Superior temporal gyrus (tissue), 1 donor: ENCODE data around the gene TSPAN4.

Experiments
- DNase-seq: peaks from one replicate; pipeline ENCODE4 v3.0.0-alpha.2; 2016; ENCODE audit errors: extremely low spot score

The TSPAN4 gene

GRCh38 chr11:887589-887988 lies 44.9 kb downstream of the TSPAN4 start:
- no peak for DNase-seq

GRCh38 chr11:888310-889212 lies 45.9 kb downstream of the TSPAN4 start:
- no peak for DNase-seq

- DNase-seq: no peak
These were observed 46.6 kb downstream of the TSPAN4 start for GRCh38 chr11:889257-889656.

- DNase-seq: no peak
These were observed 47.2 kb downstream of the TSPAN4 start for GRCh38 chr11:889687-890475.

GRCh38 chr11:890794-891540 lies 48.3 kb downstream of the TSPAN4 start:
- peak; percentile 7 for DNase-seq

GRCh38 chr11:893008-893654 lies 50.5 kb downstream of the TSPAN4 start:
- DNase-seq: no peak

GRCh38 chr11:894575-895201 lies 52.0 kb downstream of the TSPAN4 start:
- DNase-seq: no peak

- DNase-seq: no peak
These were observed 52.9 kb downstream of the TSPAN4 start for GRCh38 chr11:895331-896110.

GRCh38 chr11:897253-898142 lies 54.8 kb downstream of the TSPAN4 start:
- DNase-seq: no peak

GRCh38 chr11:898143-898511 lies 55.5 kb downstream of the TSPAN4 start:
- no peak for DNase-seq

GRCh38 chr11:898540-899190 lies 56.0 kb downstream of the TSPAN4 start:
- DNase-seq: no peak

GRCh38 chr11:899724-900123 lies 57.1 kb downstream of the TSPAN4 start:
- DNase-seq: no peak

- no peak for DNase-seq
These were observed 57.9 kb downstream of the TSPAN4 start for GRCh38 chr11:900545-900944.

GRCh38 chr11:901452-902061 lies 58.9 kb downstream of the TSPAN4 start:
- no peak for DNase-seq

GRCh38 chr11:904380-904779 lies 61.7 kb downstream of the TSPAN4 start:
- no peak for DNase-seq

- no peak for DNase-seq
These were observed 63.3 kb downstream of the TSPAN4 start for GRCh38 chr11:905952-906351.

GRCh38 chr11:907668-908067 lies 65.0 kb downstream of the TSPAN4 start:
- no peak for DNase-seq

- no peak for DNase-seq
These were observed 65.6 kb downstream of the TSPAN4 start for GRCh38 chr11:908273-908672.
